ENCODE data around the gene TGOLN2.
"Not testable (repeated sequence)": the region's sequence is repeated elsewhere in the genome, so short reads cannot be mapped to it uniquely, and the experiment has no call there.

Gene TGOLN2

DNA sequence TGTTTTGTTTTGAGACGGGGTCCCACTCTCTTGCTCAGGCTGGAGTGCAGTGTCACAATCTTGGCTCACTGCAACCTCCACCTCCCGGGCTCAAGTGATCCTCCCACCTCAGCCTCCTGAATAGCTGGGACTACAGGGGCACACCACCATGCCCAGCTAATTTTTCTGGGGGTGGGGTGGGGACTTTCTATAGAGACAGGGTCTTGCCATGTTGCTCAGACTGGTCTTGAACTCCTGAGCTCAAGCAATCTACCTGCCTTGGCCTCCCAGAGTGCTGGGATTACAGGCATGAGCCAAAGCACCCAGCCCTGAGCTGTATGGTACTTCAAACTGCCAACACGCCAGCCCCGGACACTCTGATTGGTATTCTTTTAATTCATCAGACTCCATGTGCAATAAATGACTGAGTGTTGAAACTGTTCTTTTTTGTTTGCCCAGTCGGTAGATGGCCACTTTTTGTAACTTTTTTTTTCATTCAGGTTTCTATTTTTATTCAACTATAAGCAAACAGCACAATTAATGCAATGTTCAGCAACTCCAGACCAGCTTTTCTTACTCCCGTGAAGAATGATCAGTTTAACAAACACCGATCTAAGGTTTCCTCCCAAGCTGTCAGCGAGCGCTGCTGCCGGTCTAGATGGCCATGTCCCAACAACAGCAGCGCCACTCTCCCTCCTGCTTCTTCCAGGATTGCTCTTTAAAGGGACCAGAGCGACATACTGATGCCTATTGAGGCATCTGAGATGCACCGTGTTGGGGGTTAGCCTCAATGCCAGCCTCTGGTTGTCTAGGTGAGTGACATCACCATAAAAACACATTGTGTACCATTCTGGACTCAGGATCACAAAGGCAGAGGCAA is 12.5 kb upstream of the TGOLN2 start:
- no peak for DNase-seq (ENCODE audit: extremely low read depth in 1 of 2, low read depth in 1 of 2)

DNA sequence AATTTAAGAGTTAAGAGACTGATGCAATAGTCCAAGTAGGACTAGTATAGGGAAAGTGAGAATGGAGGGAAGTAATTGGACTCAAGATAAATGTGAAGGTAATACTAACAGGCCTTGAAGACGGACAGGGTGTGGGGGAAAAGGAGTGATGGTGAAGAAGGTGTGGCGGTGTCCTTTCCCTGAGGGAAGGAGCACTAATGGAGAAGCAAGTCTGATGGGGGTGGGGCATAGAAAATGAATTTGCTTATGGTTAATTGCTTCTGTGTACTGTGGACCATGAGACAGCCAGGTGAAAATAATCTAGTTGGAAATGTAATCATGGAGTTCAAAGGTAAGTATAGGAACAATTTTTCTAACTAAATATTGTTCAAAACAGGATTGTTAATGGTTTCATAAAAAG is 7.1 kb upstream of the TGOLN2 start:
- DNase-seq (ENCODE audit: extremely low read depth in 1 of 2, low read depth in 1 of 2): no peak

DNA sequence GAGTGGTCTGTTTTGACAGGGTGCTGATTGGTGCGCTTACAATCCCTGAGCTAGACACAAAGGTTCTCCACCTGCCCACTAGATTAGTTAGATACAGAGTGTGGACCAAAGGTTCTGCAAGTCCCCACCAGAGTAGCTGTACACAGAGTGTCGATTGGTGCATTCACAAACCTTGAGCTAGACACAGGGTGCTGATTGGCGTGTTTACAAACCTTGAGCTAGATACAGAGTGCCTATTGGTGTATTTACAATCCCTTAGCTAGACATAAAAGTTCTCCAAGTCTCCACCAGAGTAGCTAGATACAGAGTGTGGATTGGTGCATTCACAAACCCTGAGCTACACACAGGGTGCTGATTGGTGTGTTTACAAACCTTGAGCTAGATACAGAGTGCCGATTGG is 6.1 kb upstream of the TGOLN2 start:
- not testable (repeated sequence) for DNase-seq (ENCODE audit: extremely low read depth in 1 of 2, low read depth in 1 of 2)

DNA sequence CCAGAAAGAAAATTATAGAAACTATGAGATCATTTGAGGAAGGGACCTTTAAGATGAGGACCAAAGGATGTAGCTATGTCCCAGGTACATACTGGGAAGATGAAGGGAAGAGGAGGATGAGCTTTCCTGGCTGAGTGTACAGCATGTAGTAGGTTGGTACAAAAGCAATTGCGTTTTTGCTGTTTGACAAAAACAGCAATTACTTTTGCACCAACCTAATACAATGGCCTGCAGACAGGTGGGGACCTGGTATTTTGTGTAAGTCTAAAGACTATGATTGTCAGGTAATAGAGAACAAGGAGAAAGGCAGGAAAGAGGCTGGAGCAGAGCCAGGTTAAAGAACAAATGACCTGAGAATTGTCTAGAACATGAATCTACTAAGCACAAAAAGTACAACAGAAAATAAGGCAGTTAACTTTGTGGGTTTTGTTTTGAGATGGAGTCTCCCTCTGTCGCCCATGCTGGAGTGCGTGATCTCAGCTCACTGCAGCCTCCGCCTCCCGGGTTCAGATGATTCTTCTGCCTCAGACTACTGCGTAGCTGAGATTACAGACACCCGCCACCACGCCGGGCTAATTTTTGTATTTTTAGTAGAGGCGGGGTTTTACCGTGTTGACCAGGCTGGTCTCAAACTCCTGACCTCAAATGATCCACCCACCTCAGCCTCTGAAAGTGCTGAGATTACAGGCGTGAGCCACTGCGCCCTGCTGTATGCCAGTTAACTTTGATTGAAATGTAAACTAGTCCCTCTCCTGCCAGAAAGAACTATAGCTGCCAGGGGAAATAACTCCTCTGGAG is 3.2 kb upstream of the TGOLN2 start:
- DNase-seq (ENCODE audit: extremely low read depth in 1 of 2, low read depth in 1 of 2): no peak

DNA sequence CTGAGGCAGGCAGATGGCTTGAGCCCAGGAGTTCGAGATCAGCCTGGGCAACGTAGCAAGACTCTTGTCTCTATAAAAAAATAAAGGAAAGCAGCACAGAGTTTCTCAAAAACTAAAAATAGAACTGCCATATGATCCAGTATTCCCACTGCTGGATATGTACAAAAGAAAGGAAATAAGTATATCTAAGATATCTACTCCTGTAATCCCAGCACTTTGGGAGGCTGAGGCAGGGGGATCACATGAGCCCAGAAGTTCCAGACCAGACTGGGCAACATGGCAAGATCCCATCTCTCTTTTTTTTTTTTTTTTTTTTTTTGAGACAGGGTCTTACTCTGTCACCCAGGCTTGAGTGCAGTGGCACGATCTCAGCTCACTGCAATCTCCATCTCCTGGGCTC is 1.9 kb upstream of the TGOLN2 start:
- DNase-seq (ENCODE audit: extremely low read depth in 1 of 2, low read depth in 1 of 2): not testable (repeated sequence)

DNA sequence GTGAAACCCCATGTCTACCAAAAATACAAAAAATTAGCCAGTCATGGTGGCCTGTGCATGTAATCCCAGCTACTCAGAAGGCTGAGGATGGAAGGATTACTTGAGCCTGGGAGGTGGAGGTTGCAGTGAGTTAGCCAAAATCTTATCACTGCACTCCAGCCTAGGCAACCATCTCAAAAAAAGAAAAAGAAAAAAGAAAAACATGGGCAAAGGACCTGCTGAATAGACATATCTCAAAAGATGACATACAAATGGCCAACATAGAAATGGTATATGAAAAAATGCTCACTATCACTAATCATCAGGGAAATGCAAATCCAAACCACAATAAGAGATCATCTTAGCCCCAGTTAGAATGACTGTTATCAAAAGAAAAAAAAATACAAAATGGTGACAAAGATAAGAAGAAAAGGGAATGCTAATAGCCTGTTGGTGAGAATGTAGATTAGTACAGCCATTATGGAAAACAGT is 1.4 kb upstream of the TGOLN2 start:
- no peak for DNase-seq (ENCODE audit: extremely low read depth in 1 of 2, low read depth in 1 of 2)

DNA sequence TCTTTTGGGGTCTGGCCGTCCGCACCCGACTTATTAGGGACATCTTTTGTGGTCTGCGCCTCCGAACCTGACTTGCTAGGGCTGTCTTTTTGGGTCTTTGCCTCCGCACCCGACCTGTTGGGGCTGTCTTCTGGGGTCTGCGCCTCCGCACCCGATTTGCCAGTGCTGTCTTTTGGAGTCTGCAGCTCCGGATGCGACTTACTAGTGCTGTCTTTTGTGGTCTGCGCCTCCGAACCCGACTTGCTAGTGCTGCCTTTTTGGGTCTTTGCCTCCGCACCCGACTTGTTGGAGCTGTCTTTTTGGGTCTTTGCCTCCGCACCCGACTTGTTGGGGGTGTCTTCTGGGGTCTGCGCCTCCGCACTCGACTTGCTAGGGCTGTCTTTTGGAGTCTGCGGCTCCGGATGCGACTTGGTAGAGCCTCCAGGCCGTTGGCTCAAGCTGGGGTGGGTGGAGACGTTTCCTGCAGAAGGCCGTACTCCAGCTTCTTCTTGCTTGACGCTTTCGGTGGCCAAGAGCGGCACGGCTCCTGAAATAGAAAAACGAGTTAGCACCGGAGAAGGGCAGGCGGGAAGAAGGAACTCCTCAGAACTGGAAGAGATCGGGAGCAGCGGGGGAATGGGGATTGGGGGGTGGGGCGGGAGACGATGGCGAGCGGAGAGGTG is 498 bp downstream of the TGOLN2 start:
- peak in 1 of 2 donors; percentile 59 for DNase-seq (ENCODE audit: extremely low read depth in 1 of 2, low read depth in 1 of 2)

DNA sequence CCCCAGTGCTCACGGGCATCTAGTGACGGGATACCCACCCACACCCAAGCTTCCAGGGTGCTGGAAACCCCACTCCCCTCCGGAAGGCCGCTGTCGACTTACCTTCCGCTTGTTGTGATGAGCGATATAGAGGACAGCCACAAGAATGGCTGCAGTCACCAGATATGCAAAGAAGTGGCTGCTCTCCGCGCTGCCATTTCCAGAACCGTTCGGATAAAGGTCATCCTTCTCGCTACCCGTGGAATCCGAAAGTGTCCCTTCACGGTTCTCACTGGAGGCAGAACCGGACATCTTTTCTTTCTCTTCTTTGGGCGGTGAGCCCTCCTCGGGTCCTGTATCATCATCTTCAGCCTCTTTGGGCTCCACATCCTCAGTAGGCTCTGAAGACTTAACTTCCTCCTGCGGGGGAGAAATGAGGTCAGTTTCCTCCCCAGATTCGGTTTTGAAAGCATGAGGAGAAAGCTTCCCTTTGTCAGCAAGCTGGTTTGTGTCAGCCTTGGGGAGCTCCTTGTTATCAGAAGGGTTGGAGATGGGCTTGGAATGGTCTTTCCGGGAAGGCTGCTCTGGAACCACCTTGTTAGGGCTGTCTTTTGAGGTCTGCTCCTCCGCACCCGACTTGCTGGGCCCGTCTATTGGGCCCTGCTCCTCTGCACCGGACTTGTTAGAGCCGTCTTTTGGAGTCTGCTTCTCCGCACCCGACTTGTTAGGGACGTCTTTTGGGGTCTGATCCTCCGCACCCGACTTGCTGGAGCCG is 1.2 kb downstream of the TGOLN2 start:
- no peak for DNase-seq (ENCODE audit: extremely low read depth in 1 of 2, low read depth in 1 of 2)

DNA sequence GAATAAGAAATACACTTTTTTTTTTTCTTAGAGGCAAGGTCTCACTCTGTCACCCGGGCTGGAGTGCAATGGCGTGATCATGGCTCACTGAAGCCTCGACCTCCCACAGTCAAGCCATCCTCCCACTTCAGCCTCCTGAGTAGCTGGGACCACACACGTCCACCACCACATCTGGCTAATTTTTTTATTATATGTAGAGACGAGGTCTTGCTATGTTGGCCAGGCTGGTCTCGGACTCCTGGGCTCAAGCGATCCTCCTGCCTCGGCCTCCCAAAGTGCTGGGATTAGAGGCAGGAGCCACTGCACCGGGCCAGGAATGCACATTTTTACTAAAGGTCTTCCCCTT is 2.4 kb downstream of the TGOLN2 start:
- no peak for DNase-seq (ENCODE audit: extremely low read depth in 1 of 2, low read depth in 1 of 2)

DNA sequence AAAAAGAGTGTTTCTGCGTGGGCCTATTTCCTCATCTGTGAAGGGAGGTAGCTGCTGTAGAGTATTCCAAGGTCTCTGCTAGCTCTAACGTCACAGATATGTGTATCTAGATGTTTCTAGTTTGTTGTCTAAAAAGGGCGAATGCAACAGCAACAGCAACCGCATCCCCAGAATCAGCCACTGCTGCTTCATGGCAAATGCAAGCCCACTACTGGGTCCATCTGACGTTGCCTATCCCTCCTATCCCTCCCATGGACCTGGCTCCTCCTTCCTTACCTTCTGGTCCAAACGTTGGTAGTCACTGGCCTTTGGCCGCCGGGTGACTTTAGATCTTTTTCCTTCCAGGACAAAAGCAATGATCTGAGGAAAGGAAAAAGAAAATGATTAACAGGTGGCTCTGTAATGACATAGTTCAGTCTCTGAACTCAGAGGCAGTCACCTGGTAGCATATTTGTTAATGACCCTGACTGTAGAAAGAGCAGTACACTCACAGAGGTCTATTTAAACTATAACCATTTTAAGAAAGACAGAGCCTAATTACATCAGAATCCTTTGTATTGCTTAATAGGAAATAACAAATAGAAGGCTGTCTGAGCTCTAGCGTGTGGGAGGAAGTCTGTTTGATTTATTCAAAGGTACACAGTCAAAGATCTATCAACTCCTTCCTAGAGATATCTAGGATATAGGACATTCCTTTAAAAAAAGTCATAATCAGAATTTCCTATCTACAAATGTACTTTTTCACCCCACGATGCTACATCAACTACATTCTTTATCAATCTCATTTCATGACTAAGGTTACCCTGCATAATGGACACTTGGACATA is 2.9 kb downstream of the TGOLN2 start:
- no peak for DNase-seq (ENCODE audit: extremely low read depth in 1 of 2, low read depth in 1 of 2)

DNA sequence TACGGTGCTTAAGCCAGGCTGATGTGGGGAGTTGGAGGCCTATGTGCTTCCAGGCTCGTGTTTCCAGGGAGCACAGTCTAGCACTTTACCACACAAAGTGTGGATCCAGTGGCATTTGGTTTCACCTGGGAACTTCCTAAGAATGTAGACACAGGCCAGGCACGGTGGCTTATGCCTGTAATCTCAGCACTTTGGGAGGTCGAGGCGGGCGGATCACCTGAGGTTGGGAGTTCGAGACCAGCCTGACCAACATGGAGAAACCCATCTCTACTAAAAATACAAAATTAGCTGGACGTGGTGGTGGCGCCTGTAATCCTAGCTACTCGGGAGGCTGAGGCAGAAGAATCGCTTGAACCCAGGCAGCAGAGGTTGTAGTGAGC is 3.8 kb downstream of the TGOLN2 start:
- not testable (repeated sequence) for DNase-seq (ENCODE audit: extremely low read depth in 1 of 2, low read depth in 1 of 2)

DNA sequence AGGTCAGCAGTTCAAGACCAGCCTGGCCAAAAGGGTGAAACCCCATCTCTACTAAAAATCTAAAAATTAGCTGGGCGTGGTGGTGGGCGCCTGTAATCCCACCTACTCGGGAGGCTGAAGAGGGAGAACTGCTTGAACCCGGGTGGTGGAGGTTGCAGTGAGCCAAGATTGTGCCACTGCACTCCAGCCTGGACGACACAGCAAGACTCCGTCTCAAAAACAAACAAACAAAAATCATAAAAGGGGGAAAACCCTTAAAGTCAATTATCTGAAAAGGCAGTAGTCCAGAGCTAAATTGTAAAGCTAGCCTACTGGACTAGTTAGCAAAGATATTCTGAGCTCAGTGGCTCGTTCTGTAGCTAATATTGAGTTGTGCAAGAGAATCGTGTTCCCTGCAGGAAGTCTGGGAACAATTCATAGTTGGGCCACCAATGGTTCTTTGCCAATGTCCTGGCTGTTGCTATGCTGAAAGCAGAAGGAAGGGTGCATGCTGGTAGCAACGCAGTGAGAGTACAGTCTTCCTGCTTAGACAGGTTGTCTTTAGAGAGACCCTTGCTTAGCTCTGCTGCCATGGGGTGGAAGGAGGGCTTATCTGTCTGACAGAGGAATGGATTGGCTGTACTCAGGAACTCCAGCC is 4.3 kb downstream of the TGOLN2 start:
- DNase-seq (ENCODE audit: extremely low read depth in 1 of 2, low read depth in 1 of 2): no peak

DNA sequence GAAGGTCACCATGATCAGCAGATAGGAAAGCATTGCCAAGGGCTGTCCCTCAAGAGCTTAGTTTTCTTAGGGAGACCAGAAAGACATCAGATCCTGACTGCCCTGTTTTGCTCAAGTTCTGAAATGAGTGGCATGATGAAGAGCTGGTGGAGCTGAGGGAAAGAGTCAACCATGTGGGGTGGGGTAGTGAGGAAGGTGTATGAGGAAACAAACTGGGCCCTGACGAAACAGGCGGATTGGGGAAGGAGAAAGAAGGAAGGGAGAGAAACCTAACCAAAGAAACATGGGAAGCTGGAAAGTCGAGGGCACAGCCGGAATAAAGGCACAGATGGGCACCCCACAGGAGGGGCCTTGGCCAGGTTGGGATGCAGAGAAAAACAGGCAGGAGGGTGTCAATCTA is 8.0 kb downstream of the TGOLN2 start:
- DNase-seq (ENCODE audit: extremely low read depth in 1 of 2, low read depth in 1 of 2): no peak

DNA sequence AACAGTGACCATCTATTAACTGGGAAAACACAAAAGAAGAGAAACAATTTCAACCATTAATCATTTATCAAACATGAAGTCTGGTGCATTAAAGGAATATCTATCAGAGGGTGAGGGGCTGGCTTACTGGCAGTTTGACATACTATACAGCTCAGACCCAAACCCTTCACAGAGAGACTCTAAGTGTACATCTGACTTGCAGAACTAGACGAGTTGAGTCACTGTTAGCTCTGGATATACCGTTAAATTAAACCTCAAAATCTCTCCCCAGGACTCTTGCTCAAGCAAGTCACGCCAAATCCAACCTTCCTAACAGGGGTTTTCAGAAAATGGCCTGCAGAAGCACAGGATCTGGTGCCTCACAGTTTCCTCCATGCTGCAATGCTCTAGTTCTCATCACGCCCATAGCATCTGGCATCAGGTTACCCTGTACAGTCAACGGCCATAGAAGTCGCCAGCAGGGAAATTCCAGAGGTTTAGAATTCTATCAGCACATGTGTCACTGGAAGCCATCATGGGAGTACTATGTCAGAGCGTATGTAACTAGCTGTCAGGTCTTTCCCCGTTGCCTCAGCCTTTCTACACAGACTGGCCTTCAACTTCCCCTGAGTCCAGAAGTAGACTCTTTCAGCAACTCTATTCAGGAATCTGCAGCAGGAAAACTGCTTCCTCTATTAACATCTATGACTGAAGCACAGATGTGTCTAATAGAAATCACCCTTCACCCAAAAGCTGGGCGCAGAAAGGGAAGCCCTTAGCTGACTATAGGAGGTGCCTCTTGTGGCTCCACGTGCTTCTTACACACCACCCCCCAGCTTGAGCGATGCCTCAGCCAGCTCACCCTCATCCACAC is 9.3 kb downstream of the TGOLN2 start:
- DNase-seq (ENCODE audit: extremely low read depth in 1 of 2, low read depth in 1 of 2): no peak

DNA sequence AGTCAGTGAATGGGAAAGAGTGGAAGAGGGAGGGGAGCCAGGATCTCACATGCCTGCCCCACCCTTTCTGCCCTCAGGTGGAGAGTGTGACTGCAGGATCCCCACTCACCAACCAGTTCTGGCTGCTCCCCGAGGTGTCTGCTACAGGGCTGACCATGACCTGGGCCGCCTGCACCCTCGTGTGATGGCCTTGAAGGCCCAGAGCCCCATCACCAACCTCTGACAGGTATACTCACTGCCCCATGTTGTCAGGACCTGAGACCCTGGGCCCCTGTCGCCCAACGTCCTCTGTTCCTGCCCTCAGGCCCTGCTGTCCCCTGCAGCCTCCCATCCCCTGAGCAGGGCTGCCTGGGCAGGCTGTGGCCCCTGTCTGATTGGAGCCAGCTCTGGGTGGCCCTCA is 11.9 kb downstream of the TGOLN2 start:
- DNase-seq (ENCODE audit: extremely low read depth in 1 of 2, low read depth in 1 of 2): not testable (repeated sequence)

DNA sequence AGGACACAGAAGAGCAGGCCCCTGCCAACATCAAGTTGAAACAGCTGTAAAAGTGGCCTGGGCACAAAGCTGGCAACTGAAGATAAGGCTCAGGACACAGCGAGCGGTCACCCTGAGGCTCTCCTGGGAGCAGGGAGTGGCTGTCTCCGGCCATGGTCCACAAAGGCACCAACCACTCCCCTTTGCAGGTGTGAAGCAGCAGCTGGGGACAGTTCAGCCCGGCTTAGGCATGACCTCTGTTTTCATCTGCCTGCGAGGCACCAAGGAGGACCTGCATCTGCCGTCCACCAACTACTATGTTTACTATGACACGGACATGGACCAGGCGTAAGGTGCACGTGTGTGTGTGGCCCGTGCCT is 12.9 kb downstream of the TGOLN2 start:
- DNase-seq (ENCODE audit: extremely low read depth in 1 of 2, low read depth in 1 of 2): no peak

DNA sequence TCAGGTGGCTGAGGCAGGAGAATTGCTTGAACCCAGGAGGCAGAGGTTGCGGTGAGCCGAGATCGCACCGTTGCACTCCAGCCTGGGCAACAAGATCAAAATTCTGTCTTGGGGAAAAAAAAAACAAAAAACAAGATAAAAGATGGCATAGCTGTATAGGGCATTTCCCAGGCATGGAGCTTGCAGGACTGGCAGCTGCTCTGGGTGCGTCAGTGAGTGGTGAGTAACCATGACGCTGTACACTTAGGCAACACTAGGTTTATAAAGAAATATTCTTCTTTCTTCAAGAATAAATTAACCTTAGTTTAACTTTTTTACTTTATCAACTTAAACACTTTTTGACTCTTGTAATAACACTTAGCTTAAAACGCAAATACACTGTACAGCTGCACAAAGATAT is 15.4 kb downstream of the TGOLN2 start:
- DNase-seq (ENCODE audit: extremely low read depth in 1 of 2, low read depth in 1 of 2): no peak

DNA sequence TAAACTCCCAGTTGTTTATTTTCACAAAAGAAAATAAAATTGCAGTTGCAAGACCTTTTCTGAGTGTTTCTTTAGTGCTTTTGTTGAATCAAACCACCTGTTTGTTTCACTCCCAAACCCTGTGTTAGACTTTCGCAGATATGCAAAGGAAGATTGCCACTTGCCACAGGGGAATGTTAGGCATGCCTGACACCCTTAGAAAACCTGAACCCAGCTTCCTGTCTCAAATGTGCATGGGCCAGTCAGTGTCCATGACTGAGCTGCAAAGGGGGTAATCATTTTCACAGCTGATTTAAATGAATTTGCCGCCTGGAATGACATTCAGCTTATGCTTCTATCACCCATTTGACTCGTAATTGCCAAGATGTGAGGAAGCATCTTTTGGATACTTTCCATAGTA is 17.5 kb downstream of the TGOLN2 start:
- DNase-seq (ENCODE audit: extremely low read depth in 1 of 2, low read depth in 1 of 2): no peak

Data from stimulated activated CD8-positive, alpha-beta memory T cell treated with anti-CD3 and anti-CD28 coated beads, Interleukin-7, amount 100 ng/mL, for 48 hours (primary cell).